Left lung (tissue), 10 donors: ENCODE measurements around the gene UBASH3A. TPM values are rescaled to one million over a fixed set of nuclear protein-coding genes. Genes with fewer than 3 reads are reported as not detected.
"Not testable (repeated sequence)": the region's sequence is repeated elsewhere in the genome, so short reads cannot be mapped to it uniquely, and the experiment has no call there.

Experiments
- ATAC-seq: fragments of 200-7000 bp; cut with Tn5 transposase; one replicate; pipeline ENCODE4 v1.9.1; 2020; ENCODE audit warnings: moderate library complexity
- DNase-seq, 4 donors: peaks; one replicate each; pipeline ENCODE4 v3.0.0-alpha.2; 2013 to 2020
- H3K27ac ChIP-seq, 2 donors: fragments of 200-600 bp; sonication (generic) in 1 of 2; one replicate each; pipeline versions ENCODE4 v1.5.0 to v1.8.0; 2020 to 2021
- H3K27me3 ChIP-seq, 2 donors: fragments of 200-600 bp; sonication (generic) in 1 of 2; one replicate each; pipeline versions ENCODE4 v1.5.0 to v1.8.0; 2020 to 2021
- H3K36me3 ChIP-seq, 2 donors: fragments of 200-600 bp; sonication (generic) in 1 of 2; one replicate each; pipeline versions ENCODE4 v1.5.0 to v1.8.0; 2020 to 2021
- H3K4me1 ChIP-seq, 2 donors: fragments of 200-600 bp; one replicate each; pipeline ENCODE4 v1.8.0; 2021
- H3K4me3 ChIP-seq, 2 donors: fragments of 200-600 bp; sonication (generic) in 1 of 2; one replicate each; pipeline versions ENCODE4 v1.5.0 to v1.8.0; 2020 to 2021; ENCODE audit warnings: mild to moderate bottlenecking in 1 of 2
- H3K9me3 ChIP-seq, 2 donors: fragments of 200-600 bp; sonication (generic) in 1 of 2; one replicate each; pipeline versions ENCODE4 v1.5.0 to v1.8.0; 2020 to 2021
- intact Hi-C, 2 donors: fragments of 100-400 bp; cut with DNase I; formaldehyde crosslinking; loops; one replicate each; pipeline versions ENCODE4 v1.11.2 to v1.14.2; 2022
- polyA plus RNA-seq, 6 donors: library from polyadenylated mRNA; unstranded; fragments of 120-200 nt; gene quantifications; one replicate each; pipeline ENCODE4 v1.2.1, GENCODE V29; 2013; ENCODE audit not compliant: insufficient read length in 6 of 6
- total RNA-seq, 2 donors: library from RNA; stranded (reverse); fragmentation: NEBNext Ultra II Directional; extraction: Animal tissue kit (Norgen Biotek cat#: 25700); gene quantifications; one replicate each; pipeline ENCODE4 v1.2.1, GENCODE V29; 2021
- TF ChIP-seq, protein P1 (sequence below), 2 donors: fragments of 200-600 bp; sonication (generic) in 1 of 2; IDR thresholded peaks; one replicate each; pipeline versions ENCODE4 v1.5.0 to v1.8.0; 2021; ENCODE audit warnings: antibody characterized with exemption in 2 of 2
- donor health status: DM: no; HTN: yes; CAD: no.
- donor health status: DM: no; HTN: no; CAD: no.

Gene UBASH3A
- total and polyA plus RNA-seq, 8 donors, result 0.08 to 1.3 (median 0.24) TPM

DNA sequence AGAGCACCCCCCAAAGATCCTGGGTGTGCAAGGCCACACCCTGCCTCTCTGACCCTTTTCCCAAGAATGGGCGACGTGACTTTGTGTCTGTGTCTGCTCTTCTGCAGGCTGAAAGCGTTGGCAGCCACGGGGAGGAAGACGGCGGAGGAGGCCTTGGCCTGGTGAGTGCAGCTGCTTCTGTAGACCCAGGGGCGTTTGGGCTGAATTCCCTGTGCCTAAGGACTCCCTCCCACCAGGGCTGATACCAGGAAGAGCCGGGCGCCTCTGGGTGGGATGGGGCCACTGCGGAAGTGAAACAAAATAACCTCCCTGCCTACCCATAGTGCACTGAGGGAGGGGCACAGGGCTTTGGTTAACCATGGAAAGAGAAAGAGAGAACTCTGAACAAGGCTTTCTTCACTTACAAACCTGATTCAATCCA, 2.5 kb downstream of the UBASH3A start:
- TF ChIP-seq, protein P1, sequence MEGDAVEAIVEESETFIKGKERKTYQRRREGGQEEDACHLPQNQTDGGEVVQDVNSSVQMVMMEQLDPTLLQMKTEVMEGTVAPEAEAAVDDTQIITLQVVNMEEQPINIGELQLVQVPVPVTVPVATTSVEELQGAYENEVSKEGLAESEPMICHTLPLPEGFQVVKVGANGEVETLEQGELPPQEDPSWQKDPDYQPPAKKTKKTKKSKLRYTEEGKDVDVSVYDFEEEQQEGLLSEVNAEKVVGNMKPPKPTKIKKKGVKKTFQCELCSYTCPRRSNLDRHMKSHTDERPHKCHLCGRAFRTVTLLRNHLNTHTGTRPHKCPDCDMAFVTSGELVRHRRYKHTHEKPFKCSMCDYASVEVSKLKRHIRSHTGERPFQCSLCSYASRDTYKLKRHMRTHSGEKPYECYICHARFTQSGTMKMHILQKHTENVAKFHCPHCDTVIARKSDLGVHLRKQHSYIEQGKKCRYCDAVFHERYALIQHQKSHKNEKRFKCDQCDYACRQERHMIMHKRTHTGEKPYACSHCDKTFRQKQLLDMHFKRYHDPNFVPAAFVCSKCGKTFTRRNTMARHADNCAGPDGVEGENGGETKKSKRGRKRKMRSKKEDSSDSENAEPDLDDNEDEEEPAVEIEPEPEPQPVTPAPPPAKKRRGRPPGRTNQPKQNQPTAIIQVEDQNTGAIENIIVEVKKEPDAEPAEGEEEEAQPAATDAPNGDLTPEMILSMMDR (IDR thresholded peaks at IDR 0.05), result no peak
- intact Hi-C loops, result no loop called here
- Histone ChIP-seq H3K4me3 (peak overlapping the region in 1 of 2 donors; percentile 16), H3K27me3 (no peaks in the 10 kb centered on the region), H3K4me1 (peaks cover 0 to under 1% of the 10 kb centered on the region in 2 donors), H3K27ac (peak overlapping the region in 1 of 2 donors; percentile 18), H3K9me3 (peaks cover 0 to 4% of the 10 kb centered on the region in 2 donors), H3K36me3 (no peaks in the 10 kb centered on the region)
- ATAC-seq (no peak), DNase-seq (no peak)

DNA sequence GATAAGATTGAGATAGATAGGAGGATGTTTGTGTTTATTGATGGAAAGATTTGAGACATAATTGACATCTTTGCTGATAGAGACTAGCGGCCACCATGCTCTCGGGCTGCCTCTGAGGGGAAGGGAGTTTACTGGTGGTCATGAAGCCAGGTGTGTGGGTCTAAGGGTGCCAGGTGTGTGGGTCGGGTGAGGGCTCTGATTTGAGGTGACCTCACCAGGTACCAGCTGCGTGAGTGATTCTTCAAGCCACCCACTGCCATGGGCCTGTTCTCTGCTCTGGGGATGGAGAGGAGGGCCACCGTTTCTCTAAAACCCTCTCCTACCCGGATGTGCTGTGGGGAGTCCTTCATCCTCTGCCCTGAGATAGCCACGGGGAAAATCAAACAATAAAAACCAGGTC, 3.2 kb downstream of the UBASH3A start:
- TF ChIP-seq, protein P1 (IDR thresholded peaks at IDR 0.05), result no peak
- no peak for DNase-seq
- no peaks in the 10 kb centered on the region for H3K36me3 ChIP-seq
- ATAC-seq, result no peak
- H3K4me3 ChIP-seq, result no peak overlapping the region
- H3K4me1 ChIP-seq, result peaks cover 0 to 7% of the 10 kb centered on the region in 2 donors
- intact Hi-C loops, result no loop called here
- no peaks in the 10 kb centered on the region for H3K27me3 ChIP-seq
- H3K27ac ChIP-seq, result no peak overlapping the region
- peaks cover 0 to 2% of the 10 kb centered on the region in 2 donors for H3K9me3 ChIP-seq

DNA sequence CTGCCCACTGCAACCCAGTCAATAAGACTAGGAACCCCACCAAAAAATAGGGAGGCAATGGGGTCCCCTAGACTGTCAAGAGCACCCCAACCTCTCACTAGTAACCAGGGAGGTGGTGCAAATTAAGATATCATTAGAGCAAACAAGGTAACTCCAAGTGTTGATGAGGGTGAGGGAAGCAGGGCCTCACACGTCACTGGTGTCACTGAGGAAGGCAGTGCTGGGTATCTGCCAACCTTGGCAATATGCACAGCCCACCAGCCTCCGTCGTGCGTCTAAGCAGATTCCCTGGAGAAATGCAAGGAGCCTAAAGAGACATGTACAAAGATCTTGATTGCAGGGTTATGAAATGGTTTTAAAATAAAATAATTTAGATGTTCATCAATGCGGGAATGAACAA, 3.8 kb downstream of the UBASH3A start:
- Histone ChIP-seq H3K9me3 (no peaks in the 10 kb centered on the region), H3K36me3 (no peaks in the 10 kb centered on the region), H3K27me3 (no peaks in the 10 kb centered on the region), H3K4me1 (peaks cover 0 to 13% of the 10 kb centered on the region in 2 donors), H3K27ac (no peak overlapping the region), H3K4me3 (no peak overlapping the region)
- intact Hi-C loops, result no loop called here
- DNase-seq, result no peak
- TF ChIP-seq, protein P1 (IDR thresholded peaks at IDR 0.05), result no peak
- ATAC-seq, result no peak

DNA sequence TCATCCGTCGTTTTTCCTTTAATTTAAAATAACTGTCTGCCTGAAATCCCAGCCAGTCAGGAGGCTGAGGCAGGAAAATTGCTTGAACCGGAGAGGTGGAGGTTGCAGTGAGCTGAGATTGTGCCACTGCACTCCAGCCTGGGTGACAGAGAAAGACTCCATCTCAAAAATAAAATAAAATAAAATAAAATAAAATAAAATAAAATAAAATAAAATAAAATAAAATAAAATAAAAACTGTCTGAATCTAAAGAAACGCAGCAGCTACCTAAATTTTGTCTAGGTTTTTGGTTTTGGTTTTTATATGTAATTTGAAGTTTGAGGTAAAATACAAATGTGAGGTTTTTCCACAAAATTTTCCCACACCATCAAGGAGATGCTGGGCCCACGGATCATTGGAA, 5.0 kb downstream of the UBASH3A start:
- peaks cover 0 to 13% of the 10 kb centered on the region in 2 donors for H3K4me1 ChIP-seq
- H3K4me3 ChIP-seq, H3K27me3 ChIP-seq, H3K27ac ChIP-seq, DNase-seq, ATAC-seq, H3K9me3 ChIP-seq, intact Hi-C loops, H3K36me3 ChIP-seq: not testable (repeated sequence)

DNA sequence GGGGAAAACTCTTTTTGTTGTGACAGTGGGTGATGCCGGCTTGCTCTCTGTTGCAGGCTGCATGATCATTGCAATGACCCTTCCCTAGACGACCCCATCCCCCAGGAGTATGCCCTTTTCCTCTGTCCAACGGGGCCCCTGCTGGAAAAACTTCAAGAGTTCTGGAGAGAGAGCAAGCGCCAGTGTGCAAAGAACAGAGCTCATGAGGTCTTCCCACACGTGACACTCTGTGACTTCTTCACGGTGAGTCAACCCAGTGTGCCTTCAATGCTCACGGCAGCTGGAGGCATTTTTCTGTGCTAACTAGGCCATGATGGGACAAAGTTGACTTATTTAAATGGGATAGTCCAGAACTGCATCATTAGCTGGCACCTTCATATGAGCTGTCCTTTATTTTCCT, 5.7 kb downstream of the UBASH3A start:
- Histone ChIP-seq H3K27ac (no peak overlapping the region), H3K27me3 (no peaks in the 10 kb centered on the region), H3K4me1 (peaks cover 0 to 13% of the 10 kb centered on the region in 2 donors), H3K4me3 (no peak overlapping the region), H3K9me3 (no peaks in the 10 kb centered on the region), H3K36me3 (no peaks in the 10 kb centered on the region)
- no peak for DNase-seq
- TF ChIP-seq, protein P1 (IDR thresholded peaks at IDR 0.05), result no peak
- intact Hi-C loops, result no loop called here
- no peak for ATAC-seq

DNA sequence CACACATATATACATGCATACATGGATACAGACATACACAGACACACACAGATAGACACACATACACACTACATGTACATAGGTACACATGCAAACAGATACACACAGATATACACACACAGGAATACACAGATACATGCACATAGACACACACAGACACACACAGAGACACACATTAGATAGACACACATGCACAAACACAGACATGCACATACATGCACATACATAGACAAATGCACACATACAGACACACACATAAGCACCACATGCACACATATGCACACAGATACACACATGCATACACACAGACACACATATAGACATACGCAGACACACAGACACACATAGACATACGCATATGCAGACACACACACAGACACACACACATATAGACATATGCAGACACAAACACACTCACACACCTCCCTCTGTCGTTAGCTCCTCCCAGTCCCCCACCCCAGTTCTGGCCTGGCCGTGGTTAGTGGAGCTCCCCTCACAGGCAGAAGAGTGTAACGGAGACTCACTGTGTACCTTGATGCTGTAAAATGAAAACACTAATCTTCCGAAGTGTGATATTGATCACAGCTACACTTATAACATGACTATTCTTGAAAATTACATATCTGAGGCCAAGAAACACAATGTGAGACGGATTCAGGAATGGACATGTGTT, 7.6 kb downstream of the UBASH3A start:
- H3K27ac ChIP-seq, result no peak overlapping the region
- TF ChIP-seq, protein P1 (IDR thresholded peaks at IDR 0.05), result no peak
- no peaks in the 10 kb centered on the region for H3K27me3 ChIP-seq
- H3K4me1 ChIP-seq, result peaks cover 0 to 13% of the 10 kb centered on the region in 2 donors
- no peaks in the 10 kb centered on the region for H3K36me3 ChIP-seq
- H3K9me3 ChIP-seq, result no peaks in the 10 kb centered on the region
- H3K4me3 ChIP-seq, result no peak overlapping the region
- DNase-seq, result no peak
- intact Hi-C loops, result no loop called here
- no peak for ATAC-seq
